MM.1S (cell line): ENCODE results near the gene TMCC1.
"Not testable (repeated sequence)": the region's sequence is repeated elsewhere in the genome, so short reads cannot be mapped to it uniquely, and the experiment has no call there.

Experiments
- CTCF ChIP-seq: fragments of 300-600 bp; sonication (generic); IDR thresholded peaks from 2 replicates; pipeline ENCODE4 v1.5.1; 2016; ENCODE audit warnings: antibody characterized with exemption, low read length, mixed read lengths
- EZH2 ChIP-seq: fragments of 300-600 bp; sonication (generic); optimal IDR thresholded peaks from 2 replicates; pipeline ENCODE3; 2017; ENCODE audit warnings: low read depth, mild to moderate bottlenecking, antibody characterized with exemption, low read length, mixed read lengths
- EZH2phosphoT487 ChIP-seq: fragments of 300-600 bp; sonication (generic); IDR thresholded peaks from 2 replicates; pipeline ENCODE4 v1.6.1; 2018; ENCODE audit warnings: antibody characterized with exemption, low read length

DNA sequence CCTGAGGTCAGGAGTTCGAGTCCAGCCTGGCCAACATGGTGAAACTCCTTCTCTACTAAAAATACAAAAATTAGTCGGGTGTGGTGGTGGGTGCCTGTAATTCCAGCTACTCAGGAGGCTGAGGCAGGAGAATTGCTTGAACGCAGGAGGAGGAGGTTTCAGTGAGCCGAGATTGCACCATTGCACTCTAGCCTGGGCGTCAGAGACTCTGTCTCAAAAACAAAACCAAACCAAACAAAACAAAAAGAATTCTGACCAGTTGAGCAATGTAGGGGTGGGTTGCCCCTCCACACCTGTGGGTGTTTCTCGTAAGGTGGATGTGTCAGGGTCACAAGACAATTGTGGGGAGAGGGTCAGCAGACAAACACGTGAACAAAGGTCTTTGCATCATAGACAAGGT, 252.5 kb downstream of the TMCC1 start:
- not testable (repeated sequence) for TF ChIP-seq CTCF, EZH2, EZH2phosphoT487
